RWPE2 (cell line): ENCODE data around the gene RPL35.

Experiments
- ATAC-seq: fragments of 200-7000 bp; cut with Tn5 transposase; 3 replicates; pipeline ENCODE4 v1.9.1; 2021; ENCODE audit warnings: low read depth
- DNase-seq: peaks from one replicate; pipeline ENCODE4 v3.0.0-alpha.2; 2020; ENCODE audit warnings: low spot score
- H3K27ac ChIP-seq: fragments of 450-650 bp; 2 replicates; pipeline ENCODE4 v1.5.1; 2017; ENCODE audit warnings: mild to moderate bottlenecking; ENCODE audit not compliant: poor library complexity, severe bottlenecking
- H3K27me3 ChIP-seq: fragments of 250-450 bp; sonication (Bioruptor Pico); 2 replicates; pipeline ENCODE4 v1.5.1; 2021; ENCODE audit warnings: mild to moderate bottlenecking, moderate library complexity; ENCODE audit not compliant: insufficient read depth, poor library complexity, severe bottlenecking
- H3K36me3 ChIP-seq: fragments of 250-450 bp; sonication (Bioruptor Pico); 2 replicates; pipeline ENCODE4 v1.5.1; 2020; ENCODE audit warnings: low read depth, mild to moderate bottlenecking, moderate library complexity
- H3K4me1 ChIP-seq: fragments of 250-450 bp; sonication (Bioruptor Pico); 2 replicates; pipeline ENCODE4 v1.5.1; 2021; ENCODE audit warnings: mild to moderate bottlenecking, moderate library complexity; ENCODE audit not compliant: insufficient read depth, poor library complexity, severe bottlenecking
- H3K4me3 ChIP-seq: fragments of 250-450 bp; sonication (Bioruptor Pico); 2 replicates; pipeline ENCODE4 v1.5.1; 2021; ENCODE audit warnings: mild to moderate bottlenecking, moderate library complexity; ENCODE audit not compliant: severe bottlenecking
- H3K9me3 ChIP-seq: fragments of 250-450 bp; sonication (Bioruptor Pico); 2 replicates; pipeline ENCODE4 v1.5.1; 2021; ENCODE audit warnings: mild to moderate bottlenecking, moderate library complexity; ENCODE audit not compliant: severe bottlenecking
- TF ChIP-seq, protein P1 (sequence below): fragments of 450-650 bp; IDR thresholded peaks from one replicate; pipeline ENCODE4 v1.5.1; 2017; ENCODE audit warnings: mild to moderate bottlenecking, moderate library complexity; ENCODE audit not compliant: poor library complexity, severe bottlenecking

RPL35 gene

DNA sequence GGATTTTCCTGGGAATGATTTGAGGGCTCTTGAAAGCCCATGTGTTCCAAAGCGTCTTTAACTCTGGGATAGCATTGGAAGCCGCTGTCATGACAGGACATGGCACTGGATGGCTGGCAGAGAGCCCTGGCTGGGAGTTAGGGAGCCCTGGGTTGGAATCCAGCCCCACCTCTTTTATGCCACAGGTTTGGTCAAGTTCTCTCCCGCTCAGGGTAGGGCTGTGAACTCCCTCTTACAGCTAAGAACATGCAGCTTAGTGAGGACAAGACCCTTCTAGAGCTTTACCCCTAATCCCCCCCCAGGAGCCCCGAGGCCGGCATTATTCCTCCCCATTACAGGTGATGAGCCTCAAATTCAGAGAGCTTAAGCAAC, 47.6 kb downstream of the RPL35 start:
- peak overlapping the region; percentile 89 for H3K27ac ChIP-seq

DNA sequence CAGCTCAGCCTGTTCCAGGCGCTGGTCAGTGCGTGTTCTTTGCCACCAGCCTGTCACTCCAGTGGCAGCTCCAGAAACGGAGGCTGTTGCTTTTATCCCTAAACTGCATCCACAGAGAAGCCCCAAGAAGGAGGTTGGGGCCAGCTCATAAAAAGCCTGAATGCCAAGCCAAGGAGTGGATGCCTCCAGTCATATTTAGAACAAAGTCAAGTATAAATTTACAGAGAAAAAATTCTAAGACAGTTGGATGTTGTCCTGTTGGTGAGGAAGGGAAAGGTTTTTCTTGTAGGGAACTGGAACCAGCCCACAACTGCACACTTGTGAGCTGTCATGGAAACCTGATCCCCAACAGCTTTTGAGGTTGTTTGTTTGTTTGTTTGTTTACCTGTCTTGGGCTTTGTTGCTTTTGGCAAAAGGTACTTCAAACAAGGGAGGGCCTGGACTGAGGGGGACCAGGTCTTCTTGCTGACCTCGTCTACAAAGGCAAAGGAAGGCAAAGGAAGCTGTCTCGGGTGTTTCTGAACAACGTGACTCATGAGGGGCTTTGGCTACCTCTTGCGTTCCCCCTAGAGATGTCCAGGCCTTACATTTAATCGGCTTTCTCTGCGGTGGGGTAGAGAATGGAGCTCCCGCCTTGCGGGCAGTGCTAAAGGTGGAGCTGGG, 48.1 kb downstream of the RPL35 start:
- Histone ChIP-seq H3K27ac (peak overlapping the region; percentile 89), H3K4me1 (peaks cover 57% of the 10 kb centered on the region), H3K27me3 (no peaks in the 10 kb centered on the region), H3K9me3 (no peaks in the 10 kb centered on the region), H3K4me3 (no peak overlapping the region), H3K36me3 (no peaks in the 10 kb centered on the region)
- TF ChIP-seq, protein P1, sequence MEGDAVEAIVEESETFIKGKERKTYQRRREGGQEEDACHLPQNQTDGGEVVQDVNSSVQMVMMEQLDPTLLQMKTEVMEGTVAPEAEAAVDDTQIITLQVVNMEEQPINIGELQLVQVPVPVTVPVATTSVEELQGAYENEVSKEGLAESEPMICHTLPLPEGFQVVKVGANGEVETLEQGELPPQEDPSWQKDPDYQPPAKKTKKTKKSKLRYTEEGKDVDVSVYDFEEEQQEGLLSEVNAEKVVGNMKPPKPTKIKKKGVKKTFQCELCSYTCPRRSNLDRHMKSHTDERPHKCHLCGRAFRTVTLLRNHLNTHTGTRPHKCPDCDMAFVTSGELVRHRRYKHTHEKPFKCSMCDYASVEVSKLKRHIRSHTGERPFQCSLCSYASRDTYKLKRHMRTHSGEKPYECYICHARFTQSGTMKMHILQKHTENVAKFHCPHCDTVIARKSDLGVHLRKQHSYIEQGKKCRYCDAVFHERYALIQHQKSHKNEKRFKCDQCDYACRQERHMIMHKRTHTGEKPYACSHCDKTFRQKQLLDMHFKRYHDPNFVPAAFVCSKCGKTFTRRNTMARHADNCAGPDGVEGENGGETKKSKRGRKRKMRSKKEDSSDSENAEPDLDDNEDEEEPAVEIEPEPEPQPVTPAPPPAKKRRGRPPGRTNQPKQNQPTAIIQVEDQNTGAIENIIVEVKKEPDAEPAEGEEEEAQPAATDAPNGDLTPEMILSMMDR = no peak
- DNase-seq = no peak
- ATAC-seq = no peak

More for the DNA sequence above, 47.6 kb downstream of the RPL35 start:
- Histone ChIP-seq H3K9me3 (no peaks in the 10 kb centered on the region), H3K4me1 (peaks cover 62% of the 10 kb centered on the region), H3K36me3 (no peaks in the 10 kb centered on the region), H3K4me3 (no peak overlapping the region), H3K27me3 (no peaks in the 10 kb centered on the region)
- DNase-seq (no peak), ATAC-seq (no peak)
- TF ChIP-seq, protein P1 = no peak

DNA sequence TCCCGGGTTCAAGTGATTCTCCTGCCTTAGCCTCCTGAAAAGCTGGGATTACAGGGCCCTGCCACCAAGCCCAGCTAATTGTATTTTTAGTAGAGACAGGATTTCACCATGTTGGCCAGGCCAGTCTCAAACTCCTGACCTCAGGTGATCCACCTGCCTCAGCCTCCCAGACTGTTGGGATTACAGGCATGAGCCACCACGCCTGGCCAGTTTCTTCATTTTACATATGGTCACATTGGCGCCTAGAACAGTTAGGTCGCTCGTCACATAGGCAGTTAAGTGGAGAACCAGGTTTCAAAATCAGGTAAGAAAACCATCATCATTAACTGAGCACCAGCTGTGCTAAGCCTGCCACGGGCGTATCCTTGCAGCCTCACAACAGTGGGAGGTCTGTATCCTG, 48.7 kb downstream of the RPL35 start:
- ATAC-seq = no peak
- no peaks in the 10 kb centered on the region for H3K27me3 ChIP-seq
- no peaks in the 10 kb centered on the region for H3K9me3 ChIP-seq
- DNase-seq = no peak
- TF ChIP-seq, protein P1 = no peak
- no peaks in the 10 kb centered on the region for H3K36me3 ChIP-seq
- H3K4me1 ChIP-seq = peaks cover 51% of the 10 kb centered on the region
- H3K4me3 ChIP-seq = no peak overlapping the region
- peak overlapping the region; percentile 89 for H3K27ac ChIP-seq

DNA sequence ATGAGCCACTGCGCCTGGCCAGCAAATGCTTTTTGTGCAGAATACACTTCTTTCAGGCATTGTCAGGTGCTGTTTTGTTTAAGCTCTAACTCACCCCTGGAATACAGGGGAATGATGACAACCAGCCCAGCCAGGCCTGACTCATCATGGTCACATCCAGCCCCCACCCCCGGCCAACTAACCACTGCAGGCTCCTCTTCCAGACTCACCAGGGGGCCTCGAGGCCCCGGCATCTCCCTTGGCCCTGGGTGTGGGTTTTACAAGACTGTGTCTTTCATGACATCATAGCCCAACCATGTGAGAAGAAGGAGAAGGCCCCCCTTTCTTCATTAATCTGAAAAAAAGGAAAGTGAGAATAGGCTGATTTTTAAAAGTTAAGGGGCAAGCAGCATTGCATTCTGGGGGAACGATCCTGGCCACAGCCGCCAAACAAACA, 49.3 kb downstream of the RPL35 start:
- Histone ChIP-seq H3K36me3 (no peaks in the 10 kb centered on the region), H3K27me3 (no peaks in the 10 kb centered on the region), H3K4me1 (peaks cover 46% of the 10 kb centered on the region), H3K9me3 (no peaks in the 10 kb centered on the region), H3K4me3 (no peak overlapping the region), H3K27ac (peak overlapping the region; percentile 89)
- TF ChIP-seq, protein P1 = peak; percentile 9
- ATAC-seq = peak; percentile 73
- peak; percentile 91 for DNase-seq

DNA sequence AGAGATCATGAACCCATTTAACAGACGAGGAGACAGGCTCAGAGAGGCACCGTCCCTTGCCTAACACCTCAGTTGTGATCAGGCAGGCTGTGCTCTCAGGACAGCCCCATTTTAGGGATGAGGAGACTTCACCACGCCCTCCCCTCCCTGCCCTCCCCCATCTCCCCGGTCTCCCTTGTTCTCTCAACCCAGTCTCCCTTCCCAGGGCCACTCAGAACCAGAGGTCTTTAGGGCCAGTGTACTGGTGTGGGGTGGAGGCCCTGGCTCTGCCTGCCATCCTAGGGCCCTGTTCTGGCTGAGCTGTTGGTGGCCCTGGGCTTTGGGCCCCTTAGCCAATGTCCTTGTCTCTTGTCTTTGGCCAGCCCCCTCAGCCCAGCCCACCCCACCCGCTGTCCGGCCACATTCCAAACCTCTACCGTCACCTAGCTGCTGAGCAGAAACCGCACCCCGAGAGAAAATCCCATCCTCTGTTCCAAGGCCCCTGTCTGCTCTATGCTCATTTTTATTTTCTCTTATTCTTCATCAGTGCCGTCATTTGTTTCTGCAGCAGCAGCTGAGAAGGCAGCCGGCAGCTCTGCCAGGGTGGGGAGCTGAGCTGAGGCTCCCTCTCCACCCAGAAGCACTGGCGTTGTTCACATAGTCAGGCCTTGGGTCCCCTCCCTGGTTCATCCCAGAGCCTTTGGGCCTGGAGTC, 50.9 kb downstream of the RPL35 start:
- TF ChIP-seq, protein P1 = no peak
- Histone ChIP-seq H3K27me3 (no peaks in the 10 kb centered on the region), H3K4me3 (no peak overlapping the region), H3K36me3 (no peaks in the 10 kb centered on the region), H3K9me3 (no peaks in the 10 kb centered on the region), H3K27ac (peak overlapping the region; percentile 89), H3K4me1 (peaks cover 48% of the 10 kb centered on the region)
- DNase-seq = peak; percentile 80
- ATAC-seq = peak; percentile 79
